Gastrocnemius medialis (tissue), 4 donors: ENCODE measurements around the gene SLC22A5. TPM values are rescaled to one million over a fixed set of nuclear protein-coding genes. Genes with fewer than 3 reads are reported as not detected.

Experiments used
- ATAC-seq, 2 donors: fragments of 150-250 bp; one replicate each; pipeline ENCODE4 v1.9.1; 2016
- DNase-seq, 2 donors: peaks; one replicate each; pipeline ENCODE4 v3.0.0-alpha.2; 2019
- H3K27ac ChIP-seq, 4 donors: fragments of 200-600 bp; sonication (generic); 1 replicate in 1 of 4; 2 replicates in 3 of 4; pipeline ENCODE4 v1.5.1; 2016 to 2018; ENCODE audit warnings: mild to moderate bottlenecking in 2 of 4, moderate library complexity in 1 of 4
- H3K27me3 ChIP-seq, 3 donors: fragments of 200-600 bp; sonication (generic) in 2 of 3; 1 replicate in 1 of 3; 2 replicates in 2 of 3; pipeline versions ENCODE4 v1.5.1 to v1.6.0; 2016 to 2019; ENCODE audit warnings: mild to moderate bottlenecking in 1 of 3, moderate library complexity in 1 of 3
- H3K36me3 ChIP-seq, 2 donors: fragments of 200-600 bp; sonication (generic) in 1 of 2; one replicate each; pipeline ENCODE4 v1.5.1; 2017 to 2018
- H3K4me1 ChIP-seq, 2 donors: fragments of 200-600 bp; sonication (generic) in 1 of 2; one replicate each; pipeline ENCODE4 v1.5.1; 2016 to 2017; ENCODE audit warnings: mild to moderate bottlenecking in 2 of 2
- H3K4me3 ChIP-seq, 4 donors: fragments of 200-600 bp; sonication (generic) in 3 of 4; 1 replicate in 1 of 4; 2 replicates in 3 of 4; pipeline ENCODE4 v1.5.1; 2016 to 2019; ENCODE audit warnings: mild to moderate bottlenecking in 2 of 4
- H3K9me3 ChIP-seq, 3 donors: fragments of 200-600 bp; sonication (generic) in 2 of 3; 1 replicate in 1 of 3; 2 replicates in 2 of 3; pipeline ENCODE4 v1.5.1; 2016 to 2019
- POLR2A ChIP-seq, 2 donors: fragments of 450-650 bp; IDR thresholded peaks; one replicate each; pipeline ENCODE4 v1.6.1; 2017; ENCODE audit warnings: antibody characterized with exemption in 2 of 2, mild to moderate bottlenecking in 2 of 2, moderate library complexity in 2 of 2
- in situ Hi-C, 4 donors: fragments of 200-750 bp; cut with MboI; loops; one replicate each; pipeline versions ENCODE4 v1.15.0 to v1.8.0; 2017; ENCODE audit warnings: low sequenced_read_pairs in 4 of 4
- intact Hi-C: fragments of 100-400 bp; cut with DNase I; formaldehyde crosslinking; loops from one replicate; pipeline ENCODE4 v1.15.1; 2023; ENCODE audit warnings: low total_unique reads
- total RNA-seq, 4 donors: library from RNA; depleted of rRNA; stranded (reverse); fragments of >200 nt; gene quantifications; one replicate each; pipeline versions ENCODE4 v1.1.0 to v1.2.3, GENCODE V29; 2016
- TF ChIP-seq, protein P1 (sequence below), 5 experiments: fragments of 450-650 bp in 3 of 5; fragments of 200-600 bp in 2 of 5; sonication (generic) in 2 of 5; IDR thresholded peaks in 4 of 5; conservative IDR thresholded peaks in 1 of 5; 1 replicate in 4 of 5; 2 replicates in 1 of 5; pipeline ENCODE4 v1.5.1; 2016 to 2019; ENCODE audit warnings: antibody characterized with exemption in 5 of 5, mild to moderate bottlenecking in 3 of 5, moderate library complexity in 3 of 5

SLC22A5 gene
- total RNA-seq, 4 donors from 2014 or later = 56.2 to 116 (median 79.2) TPM

DNA sequence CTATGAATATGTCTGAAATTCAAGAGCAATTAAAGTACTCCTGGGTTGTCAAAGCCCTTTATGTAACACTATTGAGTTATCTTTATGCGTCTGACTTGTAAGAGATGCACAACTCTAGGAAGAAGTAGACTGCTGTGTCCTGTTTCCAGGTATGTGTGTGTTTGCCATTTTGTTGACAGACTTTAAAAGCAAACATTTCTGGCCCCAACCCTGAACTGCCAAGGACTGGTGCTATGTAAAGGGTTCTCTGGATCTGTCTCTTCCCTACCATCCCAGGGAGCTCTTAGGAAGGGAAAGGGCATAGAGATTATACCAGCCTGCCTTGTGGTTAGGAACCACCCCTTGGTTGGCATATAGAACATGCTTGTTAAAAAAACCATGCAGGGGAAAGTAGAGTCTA lies 12.1 kb downstream of the SLC22A5 start:
- Histone ChIP-seq H3K36me3 (peaks cover 0 to 40% of the 10 kb centered on the region in 2 donors), H3K27ac (no peak overlapping the region), H3K4me1 (peaks cover 35 to 40% of the 10 kb centered on the region in 2 donors), H3K4me3 (no peak overlapping the region), H3K9me3 (no peaks in the 10 kb centered on the region), H3K27me3 (no peaks in the 10 kb centered on the region)
- in situ Hi-C loops (loop anchor here in 3 of 4 donors (5.0 to 25.0 kb wide), 3 partner anchors 121 to 481 kb away; partner anchors contain the start of genes GDF9 (in 2 of the 3), LEAP2 (in 2 of the 3) and UQCRQ (in 2 of the 3)), intact Hi-C loops (no loop called here)
- ATAC-seq (no peak), DNase-seq (no peak)
- TF ChIP-seq, protein P1, sequence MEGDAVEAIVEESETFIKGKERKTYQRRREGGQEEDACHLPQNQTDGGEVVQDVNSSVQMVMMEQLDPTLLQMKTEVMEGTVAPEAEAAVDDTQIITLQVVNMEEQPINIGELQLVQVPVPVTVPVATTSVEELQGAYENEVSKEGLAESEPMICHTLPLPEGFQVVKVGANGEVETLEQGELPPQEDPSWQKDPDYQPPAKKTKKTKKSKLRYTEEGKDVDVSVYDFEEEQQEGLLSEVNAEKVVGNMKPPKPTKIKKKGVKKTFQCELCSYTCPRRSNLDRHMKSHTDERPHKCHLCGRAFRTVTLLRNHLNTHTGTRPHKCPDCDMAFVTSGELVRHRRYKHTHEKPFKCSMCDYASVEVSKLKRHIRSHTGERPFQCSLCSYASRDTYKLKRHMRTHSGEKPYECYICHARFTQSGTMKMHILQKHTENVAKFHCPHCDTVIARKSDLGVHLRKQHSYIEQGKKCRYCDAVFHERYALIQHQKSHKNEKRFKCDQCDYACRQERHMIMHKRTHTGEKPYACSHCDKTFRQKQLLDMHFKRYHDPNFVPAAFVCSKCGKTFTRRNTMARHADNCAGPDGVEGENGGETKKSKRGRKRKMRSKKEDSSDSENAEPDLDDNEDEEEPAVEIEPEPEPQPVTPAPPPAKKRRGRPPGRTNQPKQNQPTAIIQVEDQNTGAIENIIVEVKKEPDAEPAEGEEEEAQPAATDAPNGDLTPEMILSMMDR (IDR thresholded peaks at IDR 0.05 in 4 of 5, conservative IDR thresholded peaks at IDR 0.05 in 1 of 5) = no peak
- no peak for TF ChIP-seq POLR2A (IDR thresholded peaks at IDR 0.05)

DNA sequence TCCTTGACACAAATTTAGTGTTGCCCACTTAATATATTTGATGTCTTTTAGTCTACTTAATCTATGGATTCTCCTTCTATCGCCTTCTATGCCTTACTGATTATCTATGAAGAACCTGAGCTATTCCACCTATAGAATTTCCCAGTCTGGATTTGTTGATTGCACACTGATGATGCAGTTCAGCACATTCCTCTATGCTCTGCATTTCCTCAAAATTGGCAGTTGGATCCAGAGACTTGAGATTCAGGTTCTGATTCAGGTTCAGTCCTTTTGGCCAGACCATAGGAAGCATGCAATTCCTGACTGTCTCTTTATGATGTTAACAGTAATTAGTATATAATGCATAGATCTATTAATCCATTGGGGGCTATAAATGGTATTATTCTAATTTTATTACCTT lies 13.8 kb downstream of the SLC22A5 start:
- Histone ChIP-seq H3K27ac (no peak overlapping the region), H3K4me1 (peaks cover 33 to 40% of the 10 kb centered on the region in 2 donors), H3K27me3 (no peaks in the 10 kb centered on the region), H3K9me3 (no peaks in the 10 kb centered on the region), H3K4me3 (no peak overlapping the region), H3K36me3 (peaks cover 0 to 52% of the 10 kb centered on the region in 2 donors)
- intact Hi-C loops (no loop called here), in situ Hi-C loops (loop anchor here in 3 of 4 donors (5.0 to 25.0 kb wide), 3 partner anchors 119 to 479 kb away; partner anchors contain the start of genes GDF9 (in 2 of the 3), LEAP2 (in 2 of the 3) and UQCRQ (in 2 of the 3))
- no peak for TF ChIP-seq POLR2A (IDR thresholded peaks at IDR 0.05)
- TF ChIP-seq, protein P1 (IDR thresholded peaks at IDR 0.05 in 4 of 5, conservative IDR thresholded peaks at IDR 0.05 in 1 of 5) = no peak
- no peak for DNase-seq
- ATAC-seq = no peak

DNA sequence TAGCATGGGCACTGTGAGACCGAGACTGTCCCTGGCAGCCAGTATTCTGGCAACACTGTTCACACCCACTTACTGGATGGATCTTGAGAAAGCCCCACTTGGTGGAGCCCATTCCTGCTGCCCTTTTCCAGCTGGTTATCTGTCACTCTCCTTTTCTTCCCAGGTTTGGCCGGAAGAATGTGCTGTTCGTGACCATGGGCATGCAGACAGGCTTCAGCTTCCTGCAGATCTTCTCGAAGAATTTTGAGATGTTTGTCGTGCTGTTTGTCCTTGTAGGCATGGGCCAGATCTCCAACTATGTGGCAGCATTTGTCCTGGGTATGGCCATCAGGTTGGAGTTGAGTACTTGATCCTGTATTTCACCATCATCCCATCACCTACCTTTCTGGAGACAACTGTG lies 14.5 kb downstream of the SLC22A5 start:
- intact Hi-C loops = loop anchor here (2.0 kb wide), 1 partner anchor 437 kb away; no protein-coding TSS in a partner anchor
- in situ Hi-C loops = loop anchor here in 3 of 4 donors (5.0 to 25.0 kb wide), 3 partner anchors 118 to 478 kb away; partner anchors contain the start of genes GDF9 (in 2 of the 3), LEAP2 (in 2 of the 3) and UQCRQ (in 2 of the 3)

DNA sequence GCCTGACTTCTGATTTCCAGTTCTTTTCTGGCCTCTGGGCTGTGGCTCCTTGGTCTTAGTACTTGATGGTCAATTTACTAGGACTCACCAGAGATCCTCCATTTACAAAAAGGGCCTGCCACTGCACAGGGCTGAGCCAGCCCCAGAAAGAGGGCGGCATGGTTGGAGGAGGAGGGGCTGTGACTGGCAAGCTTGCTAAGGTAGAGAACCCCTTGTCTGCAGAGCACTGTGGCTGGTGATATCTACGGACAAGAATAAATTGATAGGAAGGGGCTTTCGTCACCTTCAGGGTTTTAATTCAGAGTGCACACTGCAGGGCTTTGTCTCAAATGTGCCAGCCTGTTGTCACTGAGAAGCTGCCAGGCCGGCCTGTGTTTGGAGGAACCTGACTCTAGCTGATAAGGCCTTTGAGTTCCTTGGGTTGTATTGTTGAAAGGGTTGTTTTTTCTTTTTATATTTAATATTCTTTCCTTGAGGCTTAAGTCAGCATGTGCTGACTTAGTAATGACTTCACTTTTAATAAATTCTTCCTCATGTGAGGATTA lies 15.1 kb downstream of the SLC22A5 start:
- peaks cover 29 to 36% of the 10 kb centered on the region in 2 donors for H3K4me1 ChIP-seq
- H3K27me3 ChIP-seq = no peaks in the 10 kb centered on the region
- peaks cover 0 to 54% of the 10 kb centered on the region in 2 donors for H3K36me3 ChIP-seq
- DNase-seq (no peak), ATAC-seq (no peak)
- intact Hi-C loops (loop anchor here (2.0 kb wide), 1 partner anchor 436 kb away; no protein-coding TSS in a partner anchor), in situ Hi-C loops (loop anchor here (5.0 to 25.0 kb wide), 3 partner anchors 118 to 478 kb away; partner anchors contain the start of genes GDF9 (in 2 of the 4), LEAP2 (in 2 of the 4) and UQCRQ (in 2 of the 4))
- no peak overlapping the region for H3K4me3 ChIP-seq
- H3K9me3 ChIP-seq = no peaks in the 10 kb centered on the region
- no peak overlapping the region for H3K27ac ChIP-seq
- no peak for TF ChIP-seq POLR2A (IDR thresholded peaks at IDR 0.05)
- TF ChIP-seq, protein P1 (IDR thresholded peaks at IDR 0.05 in 4 of 5, conservative IDR thresholded peaks at IDR 0.05 in 1 of 5) = no peak

More for the DNA sequence above, 14.5 kb downstream of the SLC22A5 start:
- Histone ChIP-seq H3K4me1 (peaks cover 32 to 39% of the 10 kb centered on the region in 2 donors), H3K36me3 (peaks cover 0 to 54% of the 10 kb centered on the region in 2 donors), H3K9me3 (no peaks in the 10 kb centered on the region), H3K4me3 (no peak overlapping the region), H3K27me3 (no peaks in the 10 kb centered on the region), H3K27ac (no peak overlapping the region)
- DNase-seq (no peak), ATAC-seq (no peak)
- no peak for TF ChIP-seq POLR2A (IDR thresholded peaks at IDR 0.05)
- TF ChIP-seq, protein P1 (IDR thresholded peaks at IDR 0.05 in 4 of 5, conservative IDR thresholded peaks at IDR 0.05 in 1 of 5) = no peak
